Loucy (cell line): ENCODE data around the gene C5AR2.

Experiments used
- H2AFZ ChIP-seq: fragments of 200-600 bp; sonication (generic); 2 replicates; pipeline ENCODE4 v1.6.0; 2016; ENCODE audit warnings: antibody characterized with exemption, mild to moderate bottlenecking, low read length, moderate library complexity
- H3F3A ChIP-seq: fragments of 200-600 bp; 2 replicates; pipeline ENCODE4 v1.6.0; 2016; ENCODE audit warnings: antibody characterized with exemption, low read depth, mild to moderate bottlenecking
- H3K27me3 ChIP-seq: fragments of 200-600 bp; sonication (generic); 2 replicates; pipeline ENCODE4 v1.6.1; 2014; ENCODE audit warnings: low read length, mild to moderate bottlenecking; ENCODE audit not compliant: insufficient read depth, poor library complexity, severe bottlenecking
- H3K36me3 ChIP-seq: fragments of 200-600 bp; sonication (generic); 2 replicates; pipeline ENCODE4 v1.6.1; 2016; ENCODE audit warnings: low read length; ENCODE audit not compliant: insufficient read depth
- H3K4me1 ChIP-seq: fragments of 200-600 bp; sonication (generic); 2 replicates; pipeline ENCODE4 v1.5.1; 2014; ENCODE audit warnings: low read length, mild to moderate bottlenecking; ENCODE audit not compliant: insufficient read depth, poor library complexity, severe bottlenecking
- H3K4me2 ChIP-seq: fragments of 200-600 bp; sonication (generic); 2 replicates; pipeline ENCODE4 v1.6.0; 2014; ENCODE audit warnings: antibody characterized with exemption, low read length, low read depth, mild to moderate bottlenecking; ENCODE audit not compliant: poor library complexity, severe bottlenecking
- H3K4me3 ChIP-seq: fragments of 200-600 bp; sonication (generic); 2 replicates; pipeline ENCODE4 v1.5.1; 2014; ENCODE audit warnings: low read length, mild to moderate bottlenecking, mixed read lengths; ENCODE audit not compliant: poor library complexity, severe bottlenecking
- H3K79me2 ChIP-seq: fragments of 200-600 bp; sonication (generic); 2 replicates; pipeline ENCODE4 v1.6.1; 2014; ENCODE audit warnings: low read length; ENCODE audit not compliant: insufficient read depth
- H3K9ac ChIP-seq: fragments of 200-600 bp; sonication (generic); 2 replicates; pipeline ENCODE4 v1.6.0; 2014; ENCODE audit warnings: mild to moderate bottlenecking, low read depth, low read length, moderate library complexity; ENCODE audit not compliant: poor library complexity, severe bottlenecking
- H3K9me2 ChIP-seq: fragments of 200-600 bp; sonication (generic); replicated peaks from 2 replicates; pipeline ENCODE4 v1.6.1; 2016; ENCODE audit warnings: low read depth, low read length, mixed read lengths
- H3K9me3 ChIP-seq: fragments of 200-600 bp; sonication (generic); 2 replicates; pipeline ENCODE4 v1.6.1; 2014; ENCODE audit warnings: mild to moderate bottlenecking, antibody characterized with exemption, low read length, low read depth; ENCODE audit not compliant: insufficient read depth
- H4K20me1 ChIP-seq: fragments of 200-600 bp; sonication (generic); 2 replicates; pipeline ENCODE4 v1.6.0; 2014; ENCODE audit warnings: antibody characterized with exemption, low read length, mild to moderate bottlenecking; ENCODE audit not compliant: insufficient read depth, poor library complexity, severe bottlenecking
- CTCF ChIP-seq: fragments of 200-600 bp; sonication (generic); conservative IDR thresholded peaks from 2 replicates; pipeline ENCODE4 v1.5.1; 2014; ENCODE audit warnings: mild to moderate bottlenecking, antibody characterized with exemption, low read length
- EZH2phosphoT487 ChIP-seq: fragments of 200-600 bp; IDR thresholded peaks from 2 replicates; pipeline ENCODE4 v1.6.1; 2018; ENCODE audit warnings: antibody characterized with exemption, mild to moderate bottlenecking, moderate library complexity, borderline replicate concordance

Gene C5AR2

GRCh38 chr19:47322058-47322457, 9.9 kb upstream of the C5AR2 start:
- Histone ChIP-seq H3K4me2 (no peak overlapping the region), H3K79me2 (no peaks in the 10 kb centered on the region), H3K9ac (no peak overlapping the region), H3K4me1 (no peaks in the 10 kb centered on the region), H3K36me3 (no peaks in the 10 kb centered on the region), H3K27me3 (no peaks in the 10 kb centered on the region), H3F3A (no peaks in the 10 kb centered on the region), H4K20me1 (no peaks in the 10 kb centered on the region), H3K9me3 (no peaks in the 10 kb centered on the region), H2AFZ (no peak overlapping the region), H3K9me2 (no peaks in the 10 kb centered on the region), H3K4me3 (no peak overlapping the region)
- TF ChIP-seq EZH2phosphoT487, result no peak
- TF ChIP-seq CTCF, result no peak

- no peaks in the 10 kb centered on the region for H3K9me3 ChIP-seq
- no peaks in the 10 kb centered on the region for H3K9me2 ChIP-seq
- no peaks in the 10 kb centered on the region for H3F3A ChIP-seq
- H3K4me1 ChIP-seq, result no peaks in the 10 kb centered on the region
- H3K79me2 ChIP-seq, result no peaks in the 10 kb centered on the region
- no peak overlapping the region for H3K4me3 ChIP-seq
- no peaks in the 10 kb centered on the region for H3K27me3 ChIP-seq
- no peaks in the 10 kb centered on the region for H4K20me1 ChIP-seq
- no peak overlapping the region for H3K4me2 ChIP-seq
- H3K36me3 ChIP-seq, result no peaks in the 10 kb centered on the region
- no peak overlapping the region for H2AFZ ChIP-seq
- TF ChIP-seq CTCF (no peak), EZH2phosphoT487 (no peak)
- no peak overlapping the region for H3K9ac ChIP-seq
Measured at GRCh38 chr19:47323409-47323808, 8.6 kb upstream of the C5AR2 start.

- Histone ChIP-seq H3K79me2 (no peaks in the 10 kb centered on the region), H3K9ac (no peak overlapping the region), H2AFZ (no peak overlapping the region), H3K27me3 (no peaks in the 10 kb centered on the region), H3K4me1 (no peaks in the 10 kb centered on the region), H3K9me2 (no peaks in the 10 kb centered on the region), H3K4me3 (no peak overlapping the region), H4K20me1 (no peaks in the 10 kb centered on the region), H3K4me2 (no peak overlapping the region), H3K9me3 (no peaks in the 10 kb centered on the region), H3K36me3 (no peaks in the 10 kb centered on the region), H3F3A (no peaks in the 10 kb centered on the region)
- no peak for TF ChIP-seq EZH2phosphoT487
- TF ChIP-seq CTCF, result no peak
Measured at GRCh38 chr19:47323872-47324271, 8.1 kb upstream of the C5AR2 start.
